NOMO-1 treated with dmso at 0.1 percent for 144 hours (cell line): ENCODE data around the gene F2RL3.
A peak's percentile ranks its signal among the peaks of the same experiment; 100 is the strongest.

ENCODE experiments used
- DNase-seq: peaks from one replicate; lab custom pipeline; 2025; ENCODE audit not compliant: unreplicated experiment; lab: John Stamatoyannopoulos, UW

F2RL3 gene

DNA sequence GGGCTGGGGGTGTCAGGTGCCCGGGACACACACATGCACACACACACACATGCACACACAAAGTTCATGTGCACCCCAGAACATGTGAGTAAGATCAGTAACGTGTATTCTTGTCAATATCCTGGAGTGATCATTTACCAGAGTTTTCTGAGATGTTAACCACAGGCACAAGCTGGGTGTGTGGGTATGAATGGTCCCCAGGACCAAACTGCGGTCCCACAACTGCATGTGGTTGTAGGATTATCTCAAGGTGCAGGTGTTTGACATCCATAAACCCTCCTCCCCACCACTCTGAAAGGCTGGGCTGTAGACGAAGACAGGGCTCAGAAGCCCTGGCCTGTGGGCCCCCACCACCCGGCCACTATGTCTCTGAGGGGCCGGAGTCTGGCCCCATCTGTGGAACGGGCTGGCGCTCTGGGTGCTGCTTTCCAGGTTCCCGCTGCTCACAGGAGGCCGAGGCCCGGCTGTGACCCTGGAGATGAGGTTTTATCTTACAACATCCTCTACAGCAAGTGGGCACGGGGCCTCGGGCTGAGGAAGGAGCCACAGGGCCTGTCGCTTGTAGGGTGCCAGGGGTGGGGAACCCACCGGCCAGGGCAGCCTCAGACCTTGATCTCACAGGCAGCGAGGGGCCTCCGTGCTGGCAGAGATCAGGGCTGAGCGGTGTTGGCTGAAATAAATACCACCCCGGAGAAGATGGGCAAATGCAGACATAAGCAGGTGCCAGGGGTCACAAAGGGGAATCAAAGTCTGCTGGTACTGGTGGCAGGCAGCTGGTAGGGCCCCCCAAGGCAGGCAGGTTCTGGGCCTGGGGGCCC, 4.3 kb downstream of the F2RL3 start:
- DNase-seq = no peak

DNA sequence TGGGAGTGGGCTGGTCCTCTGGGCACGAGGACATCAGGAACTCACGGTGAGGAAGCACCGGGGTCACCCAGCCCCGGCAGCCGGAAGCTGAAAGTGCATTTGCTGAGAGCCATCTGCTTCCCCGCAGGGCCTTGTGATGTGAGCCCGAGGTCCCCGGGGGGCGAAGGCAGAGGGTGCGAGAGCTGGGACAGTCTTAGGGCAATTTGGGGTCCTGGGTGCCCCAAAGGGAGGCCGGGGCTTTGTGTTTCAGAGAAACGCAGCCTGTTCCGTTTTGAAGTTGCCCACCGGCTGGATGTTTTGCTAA, 4.8 kb downstream of the F2RL3 start:
- no peak for DNase-seq

DNA sequence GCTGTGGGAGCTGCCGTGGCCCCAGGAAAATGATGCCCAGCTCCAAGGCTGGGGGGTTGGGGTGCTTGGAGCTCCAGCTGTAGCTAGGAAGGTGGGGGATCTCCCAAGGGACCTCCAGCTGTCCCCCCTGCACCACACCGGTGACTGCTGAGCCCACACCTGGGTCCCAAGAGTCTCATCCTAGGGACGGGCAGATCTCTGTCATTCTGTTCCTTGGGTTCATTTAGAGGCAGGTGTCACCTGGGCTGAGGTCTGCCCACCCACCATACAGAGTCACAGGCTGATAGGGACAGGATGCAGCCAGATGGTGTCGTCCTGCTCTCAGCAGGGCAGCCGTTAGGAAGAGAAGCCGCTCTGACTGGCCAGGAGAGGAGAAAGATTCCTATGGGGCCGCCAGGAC, 5.3 kb downstream of the F2RL3 start:
- DNase-seq = no peak

DNA sequence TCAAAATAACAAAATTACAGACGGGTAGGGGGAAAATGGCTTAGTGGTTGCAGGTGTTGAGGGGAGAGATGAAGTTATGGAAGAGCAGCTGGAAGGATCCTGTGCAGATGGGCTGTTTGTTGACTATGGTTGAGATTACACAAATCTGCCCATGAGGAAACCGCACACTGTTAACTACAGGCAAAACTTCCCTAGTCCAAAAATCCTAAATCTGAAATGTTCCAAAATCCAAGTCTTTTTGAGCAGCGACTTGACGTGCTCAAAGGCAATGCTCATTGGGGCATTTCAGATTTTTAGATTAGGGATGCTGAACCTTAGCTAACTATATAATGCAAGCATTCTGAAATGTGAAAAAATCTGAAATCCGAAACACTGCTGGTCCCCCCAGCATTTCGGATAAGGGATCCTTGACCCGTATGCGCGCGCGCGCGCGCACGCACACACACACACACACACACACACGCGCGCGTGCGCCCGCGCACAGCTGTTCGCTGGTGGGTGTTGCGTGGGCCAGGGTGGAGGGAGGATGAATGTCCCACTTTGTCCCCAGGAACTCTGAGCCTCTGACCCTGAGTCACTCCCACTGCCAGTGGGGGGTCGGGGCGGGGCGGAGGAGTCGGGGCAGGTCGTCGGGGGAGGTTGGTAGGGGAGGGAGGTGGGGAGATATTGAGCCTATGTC, 6.8 kb downstream of the F2RL3 start:
- DNase-seq = no peak

DNA sequence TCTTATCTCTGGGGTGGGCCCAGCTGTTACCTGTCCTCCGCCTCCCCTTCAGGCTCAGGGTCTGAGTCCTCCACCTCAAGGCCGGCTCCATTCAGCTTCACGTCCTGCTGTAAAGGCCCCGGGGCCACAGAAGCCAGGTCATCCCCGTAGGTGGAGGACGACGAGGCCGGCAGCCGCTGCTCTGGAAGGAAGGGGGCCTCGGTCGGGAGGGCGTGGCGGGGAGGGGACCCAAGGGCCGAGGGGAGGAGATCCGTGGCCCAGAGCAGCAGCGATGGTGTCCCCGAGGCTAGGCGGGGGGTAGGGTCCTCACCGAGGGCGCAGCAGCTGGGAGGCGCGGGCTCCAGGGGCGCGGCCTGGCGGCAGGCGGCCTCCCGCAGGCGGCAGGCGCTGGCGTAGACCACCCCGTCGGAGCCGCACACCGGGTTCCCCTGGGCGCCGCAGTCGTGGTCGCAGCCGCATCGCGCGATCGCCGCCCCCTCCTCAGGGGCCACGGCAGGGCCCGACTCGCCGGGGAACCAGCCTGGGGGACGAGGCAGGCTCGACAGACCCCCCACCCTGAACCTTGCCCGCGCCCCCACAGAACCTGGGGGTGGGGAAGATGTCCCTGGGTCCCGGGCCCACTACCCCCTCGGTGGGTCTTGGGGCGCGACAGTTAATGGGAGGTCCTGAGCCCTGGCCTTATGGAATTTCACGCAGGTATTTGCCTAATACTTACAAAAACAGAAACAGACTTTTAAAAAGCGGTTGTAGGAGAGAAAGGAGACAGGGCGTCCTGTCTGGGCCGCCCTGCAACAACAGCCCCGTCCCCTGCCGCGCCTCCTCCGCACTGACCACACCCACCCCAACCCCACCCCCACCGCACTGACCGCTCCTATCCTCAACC, 7.6 kb downstream of the F2RL3 start:
- no peak for DNase-seq

DNA sequence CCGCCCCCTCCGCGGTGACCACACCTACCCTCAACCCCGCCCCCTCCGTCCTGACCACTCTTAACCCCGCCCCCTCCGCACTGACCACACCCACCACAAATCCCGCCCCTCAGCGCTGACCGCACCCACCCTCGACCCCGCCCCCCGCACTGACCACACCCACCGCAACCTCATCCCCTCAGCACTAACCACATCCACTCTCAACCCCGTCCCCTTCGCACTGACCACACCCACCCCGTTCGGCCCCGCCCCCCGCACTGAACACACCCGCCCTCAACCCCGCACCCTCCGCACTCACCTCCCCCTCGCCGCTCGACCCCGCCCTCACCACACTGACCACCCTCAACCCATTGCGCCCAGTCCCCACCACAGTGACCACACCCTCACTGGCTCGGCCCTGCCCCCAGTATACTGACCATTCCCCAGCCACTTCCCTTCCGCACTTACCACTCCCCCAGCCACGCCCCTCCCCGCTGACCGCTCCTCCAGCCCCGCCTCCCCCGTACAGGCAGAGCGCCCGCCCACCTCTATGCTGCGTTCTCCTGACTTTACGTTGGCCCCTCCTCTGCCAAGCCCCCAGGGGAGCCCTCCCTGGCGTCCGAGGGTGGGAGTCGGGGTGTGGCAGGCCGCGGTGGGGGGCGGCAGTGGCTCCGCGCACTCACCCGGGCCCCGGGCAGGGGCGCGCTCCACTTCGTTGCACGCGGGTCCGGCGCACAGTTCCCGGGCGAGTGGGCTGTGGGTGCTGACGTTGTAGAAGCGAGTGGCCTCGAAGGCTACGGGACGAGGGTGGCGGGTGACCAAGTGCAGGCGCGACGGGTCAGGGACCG, 8.4 kb downstream of the F2RL3 start:
- peak; percentile 85 for DNase-seq

DNA sequence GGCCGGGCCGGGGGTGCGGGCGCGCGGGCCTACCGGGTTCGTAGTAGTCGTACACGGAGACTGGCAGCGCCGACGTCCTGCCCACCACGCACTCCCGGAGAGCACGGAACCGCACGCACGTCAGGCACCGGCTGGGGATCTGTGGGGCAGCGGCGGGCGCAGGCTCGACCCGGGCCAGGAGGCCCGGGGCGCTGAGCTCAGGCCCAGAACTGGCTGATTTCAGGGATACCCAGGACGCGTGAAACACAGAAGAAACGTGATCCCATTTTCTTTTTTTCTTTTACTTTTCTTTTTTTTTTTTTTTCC, 9.0 kb downstream of the F2RL3 start:
- DNase-seq = no peak

DNA sequence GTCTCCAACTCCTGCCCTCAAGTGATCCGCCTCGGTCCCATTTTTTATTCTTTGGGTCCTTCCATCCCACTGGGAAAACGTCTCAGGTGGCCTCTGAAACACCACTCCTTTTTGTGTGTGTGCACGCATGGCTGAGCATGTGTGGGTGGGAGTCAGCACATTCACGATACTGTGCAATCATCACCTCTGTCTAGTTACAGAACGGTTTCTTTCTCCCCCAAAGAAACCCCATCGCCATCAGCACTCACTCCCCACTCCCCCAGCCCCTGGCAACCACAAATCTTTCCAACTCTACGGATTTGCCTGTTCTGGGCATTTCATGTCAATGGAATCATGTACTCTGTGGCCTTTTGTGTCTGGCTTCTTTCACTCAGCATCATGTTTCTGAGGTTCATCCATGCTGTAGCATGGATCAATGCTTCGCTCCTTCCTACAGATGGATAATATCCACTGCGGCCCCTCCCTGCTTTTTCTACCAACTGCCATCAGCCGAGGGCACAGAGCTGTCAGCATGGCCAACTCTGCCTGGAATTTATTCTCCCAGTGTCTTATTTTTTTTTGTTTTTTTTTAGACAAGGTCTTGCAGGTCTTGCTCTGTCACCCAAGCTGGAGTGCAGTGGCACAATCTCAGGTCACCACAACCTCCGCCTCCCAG, 9.7 kb downstream of the F2RL3 start:
- no peak for DNase-seq

DNA sequence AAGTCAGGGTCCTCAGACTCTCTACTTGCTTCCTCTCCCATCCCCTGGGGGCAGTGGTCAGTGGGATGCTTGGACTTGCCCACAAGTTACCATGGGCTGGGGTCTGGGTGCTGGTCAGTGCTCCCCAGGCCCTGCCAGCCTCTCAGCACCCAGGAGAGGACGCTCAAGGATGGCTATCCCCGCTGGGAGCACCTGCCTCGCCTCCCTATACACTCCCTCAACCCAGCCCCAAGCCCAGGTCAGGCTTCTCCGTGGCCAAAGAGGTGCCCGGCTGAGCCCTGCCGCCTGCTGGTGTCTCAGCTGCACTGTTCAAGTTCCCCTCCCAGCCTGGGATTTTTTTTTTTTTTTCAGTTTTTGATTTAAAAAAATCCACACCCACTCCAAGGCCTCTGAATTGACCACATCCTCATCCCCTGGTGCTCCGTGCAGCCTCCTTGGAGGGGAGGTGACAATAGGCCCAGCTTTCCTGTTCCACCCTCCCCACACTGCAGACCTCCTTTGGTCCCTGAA, 10.8 kb downstream of the F2RL3 start:
- DNase-seq = peak; percentile 37

DNA sequence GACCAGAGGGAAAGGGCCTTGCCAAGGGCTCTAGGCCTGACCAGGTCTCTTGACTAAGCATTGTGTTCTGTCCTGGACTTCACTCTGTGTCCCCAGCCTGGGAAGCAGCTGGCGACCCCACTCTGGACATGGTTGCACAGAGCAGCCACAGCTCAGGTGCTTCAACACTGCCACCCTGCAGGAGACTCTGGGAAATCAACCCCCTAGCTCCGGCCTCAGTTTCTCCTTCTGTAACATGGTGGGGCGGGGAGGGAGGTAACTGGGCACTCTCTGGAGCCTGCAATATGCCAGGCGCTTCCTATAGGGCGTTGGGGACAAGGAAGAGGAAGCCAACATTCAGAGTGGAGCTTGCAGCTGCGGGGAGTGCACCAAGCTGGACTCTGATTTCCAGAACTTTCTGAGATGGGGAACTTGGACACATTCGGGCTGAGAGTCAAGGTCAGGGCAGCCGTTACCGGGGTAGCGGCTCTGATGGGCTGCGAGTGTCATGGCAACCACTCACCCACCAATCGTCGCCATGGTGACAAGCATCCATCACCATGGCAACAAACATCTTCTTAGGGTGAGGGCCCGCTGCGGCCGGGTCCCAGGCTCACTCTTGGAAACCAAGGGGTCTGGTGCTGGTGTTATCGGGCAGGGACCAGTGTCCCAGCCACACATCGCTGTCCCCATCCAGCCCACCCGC, 12.8 kb downstream of the F2RL3 start:
- no peak for DNase-seq

DNA sequence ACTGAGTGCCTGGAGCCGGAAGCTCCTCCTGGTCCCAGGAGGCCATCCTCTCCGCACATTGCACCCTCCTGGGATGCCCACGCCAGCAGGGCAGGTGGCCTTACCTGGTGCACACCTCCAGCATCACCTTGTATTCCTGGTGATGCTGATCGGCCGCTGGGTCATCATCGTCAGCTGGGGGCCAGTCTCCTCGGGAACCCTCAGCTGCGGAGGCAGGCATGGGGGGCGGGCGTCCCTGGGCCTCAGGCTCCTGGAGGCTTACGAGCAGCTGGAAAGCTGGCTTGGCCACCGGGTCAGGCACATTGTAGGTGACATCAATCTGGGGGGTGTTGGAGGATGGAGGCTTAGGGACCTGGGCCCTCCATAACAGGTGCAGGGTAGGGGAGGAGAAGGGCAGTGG, 13.7 kb downstream of the F2RL3 start:
- DNase-seq = no peak

DNA sequence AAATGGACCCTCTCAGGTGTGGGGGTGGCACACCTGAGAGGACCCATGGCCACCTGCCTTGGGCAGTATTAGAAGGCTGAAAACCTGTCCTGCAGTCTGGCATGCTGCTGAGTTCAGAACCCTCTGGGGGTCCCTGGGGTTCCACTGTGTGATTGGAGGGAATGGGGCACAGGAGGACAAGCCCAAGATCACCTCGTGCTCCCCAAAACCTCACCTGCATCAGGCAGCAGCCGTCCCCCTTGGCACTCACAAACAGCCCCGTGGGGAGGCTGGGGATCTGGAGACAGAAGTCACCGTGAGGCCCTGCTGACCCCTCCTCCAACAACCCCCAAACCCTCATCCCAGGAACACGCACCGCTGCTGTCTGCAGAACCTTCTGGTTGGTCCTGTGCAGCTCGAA, 14.5 kb downstream of the F2RL3 start:
- DNase-seq = no peak

DNA sequence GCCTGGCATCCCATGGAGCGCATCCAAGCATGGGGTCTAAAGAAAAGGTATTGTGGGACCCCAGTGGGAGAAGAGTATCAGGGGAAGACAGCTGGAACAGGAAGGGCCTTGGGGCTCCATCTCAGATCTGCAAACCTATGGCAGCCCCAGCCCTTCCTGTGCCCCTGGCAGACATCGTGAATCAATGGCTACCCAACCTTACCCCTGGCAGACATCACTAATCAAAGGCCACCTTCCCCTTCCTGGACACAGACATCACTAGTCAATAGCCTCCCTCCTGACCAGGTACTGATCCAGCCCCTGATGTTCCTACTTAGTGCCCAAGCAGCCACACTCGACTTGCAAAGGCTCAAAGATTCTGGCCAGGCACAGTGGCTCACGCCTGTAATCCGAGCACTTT, 15.8 kb downstream of the F2RL3 start:
- no peak for DNase-seq

DNA sequence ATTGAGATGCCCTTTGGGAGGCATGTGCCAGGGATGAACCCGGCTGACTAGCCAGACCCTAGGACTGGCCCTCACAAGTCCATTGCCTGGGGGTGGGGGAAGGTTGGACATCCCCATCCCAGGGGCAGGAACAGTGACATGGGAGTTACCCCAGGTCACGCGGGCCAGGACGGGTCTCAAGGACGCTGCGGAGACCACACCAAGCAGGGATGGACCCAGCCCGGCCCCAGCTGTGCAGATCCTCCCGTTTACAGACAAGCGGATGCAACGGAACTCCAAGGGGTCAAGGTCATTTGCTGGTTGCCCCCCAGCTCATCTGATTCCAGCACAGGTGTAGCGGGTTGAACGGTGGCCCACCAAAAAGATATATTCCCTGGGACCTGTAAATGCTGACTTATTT, 20.0 kb downstream of the F2RL3 start:
- no peak for DNase-seq

DNA sequence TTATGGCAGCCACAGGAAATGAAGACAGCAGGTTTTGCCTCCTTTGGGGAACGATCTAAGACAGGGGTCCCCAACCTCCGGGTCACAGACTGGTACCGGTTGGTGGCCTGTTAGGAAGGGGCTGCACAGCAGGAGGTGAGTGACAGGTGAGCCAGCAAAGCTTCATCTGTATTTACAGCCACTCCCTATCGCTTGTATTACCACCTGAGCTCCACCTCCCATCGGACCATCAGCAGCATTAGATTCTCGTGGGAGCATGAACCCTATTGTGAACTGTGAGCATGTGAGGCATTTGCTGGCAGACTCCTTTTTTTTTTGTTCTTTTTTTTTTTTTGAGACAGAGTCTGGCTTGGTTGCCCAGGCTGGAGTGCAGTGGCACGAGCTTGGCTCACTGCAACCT, 22.2 kb downstream of the F2RL3 start:
- no peak for DNase-seq

DNA sequence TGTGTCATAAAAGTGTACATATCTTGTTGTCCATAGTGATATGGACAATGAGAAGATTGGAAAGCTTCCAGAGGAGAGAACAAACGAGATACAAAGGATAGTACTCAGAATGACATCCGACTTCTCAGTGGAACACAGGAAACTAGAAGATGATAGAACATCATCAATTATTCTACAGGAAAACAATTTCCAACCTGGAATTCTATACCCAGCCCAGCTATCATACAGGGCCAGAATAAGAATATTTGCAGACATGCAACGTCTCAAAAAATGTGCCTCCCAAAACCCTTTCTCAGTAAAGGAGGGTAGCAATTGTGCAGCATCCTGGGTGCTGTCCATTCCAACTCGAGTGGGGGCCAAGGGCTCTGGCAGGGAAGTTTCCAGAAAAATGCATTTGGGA, 24.0 kb downstream of the F2RL3 start:
- no peak for DNase-seq

DNA sequence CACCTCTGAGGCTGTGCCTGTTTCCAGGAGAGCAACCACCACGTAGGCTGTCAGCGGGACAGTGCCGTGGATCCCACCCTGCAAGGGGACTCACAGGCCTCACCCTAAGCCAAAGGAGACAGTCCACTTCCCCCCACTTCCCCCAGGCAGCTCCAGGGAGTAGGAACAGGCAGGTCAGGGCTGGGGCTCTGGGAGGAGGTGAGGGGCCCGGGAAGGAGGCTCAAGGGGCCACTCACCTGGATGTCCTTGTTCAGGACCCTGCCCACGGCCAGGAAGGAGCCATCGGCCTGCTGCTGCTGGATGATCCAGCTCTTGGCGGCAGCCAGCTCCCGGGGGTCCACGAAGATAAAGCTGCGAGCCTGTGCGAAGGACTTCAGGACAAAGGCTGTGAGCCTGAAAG, 25.6 kb downstream of the F2RL3 start:
- no peak for DNase-seq

DNA sequence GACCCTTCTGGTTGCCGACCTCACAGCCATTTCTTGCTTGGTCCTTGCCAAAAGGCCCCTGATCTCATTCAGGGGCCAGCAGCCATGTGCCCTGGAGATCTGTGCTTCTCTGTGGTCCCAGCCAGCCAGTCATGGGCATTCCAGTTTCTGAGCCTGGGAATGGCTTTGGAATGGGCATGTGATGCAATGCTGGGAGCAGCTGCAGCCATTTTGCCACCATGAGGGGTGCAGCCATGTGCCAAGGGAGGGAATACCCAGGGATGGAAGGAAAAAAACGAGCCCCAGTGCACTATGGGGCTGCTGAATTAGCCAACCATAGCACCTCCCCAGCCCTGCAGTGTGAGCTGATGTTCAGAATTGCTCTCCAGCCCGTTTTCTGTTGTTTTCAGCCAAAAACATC, 26.3 kb downstream of the F2RL3 start:
- DNase-seq = no peak

DNA sequence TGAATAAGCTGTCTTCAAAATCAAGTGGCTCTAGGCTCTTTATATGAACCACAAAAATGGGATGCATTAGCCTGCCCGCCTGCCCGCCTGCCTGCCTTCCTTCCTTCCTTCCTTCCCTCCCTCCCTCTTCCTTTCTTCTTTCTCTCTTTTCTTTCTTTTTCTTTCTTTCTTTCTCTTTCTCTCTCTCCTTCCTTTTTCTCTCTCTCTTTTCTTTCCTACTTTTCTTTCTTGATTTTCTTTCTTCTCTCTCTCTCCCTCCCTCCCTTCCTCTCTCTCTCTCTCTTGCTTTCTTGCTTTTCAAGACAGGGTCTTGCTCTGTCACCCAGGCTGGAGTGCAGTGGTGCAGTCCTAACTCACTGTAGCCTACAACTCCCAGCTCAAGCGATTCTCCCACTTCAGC, 26.9 kb downstream of the F2RL3 start:
- no peak for DNase-seq

DNA sequence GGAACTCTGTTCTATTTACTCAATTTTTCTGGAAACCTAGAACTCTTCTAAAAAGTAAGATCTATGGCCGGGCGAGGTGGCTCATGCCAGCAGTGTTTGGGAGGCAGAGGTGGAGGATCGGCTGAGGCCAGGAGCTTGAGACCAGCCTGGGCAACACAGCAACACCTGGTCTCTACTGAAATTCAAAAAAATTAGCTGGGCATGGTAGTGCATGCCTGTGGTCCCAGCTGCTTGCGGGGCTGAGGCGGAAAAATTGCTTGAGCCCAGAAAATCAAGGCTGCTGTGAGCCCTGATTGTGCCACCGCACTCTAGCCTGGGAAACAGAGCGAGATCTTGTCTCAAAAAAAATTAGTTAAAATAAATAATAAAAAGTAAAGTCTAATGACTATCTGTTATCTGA, 28.6 kb downstream of the F2RL3 start:
- DNase-seq = no peak
